ENCODE data around the gene TMEM236.
"Not testable (repeated sequence)": the region's sequence is repeated elsewhere in the genome, so short reads cannot be mapped to it uniquely, and the experiment has no call there.

Gene TMEM236

DNA sequence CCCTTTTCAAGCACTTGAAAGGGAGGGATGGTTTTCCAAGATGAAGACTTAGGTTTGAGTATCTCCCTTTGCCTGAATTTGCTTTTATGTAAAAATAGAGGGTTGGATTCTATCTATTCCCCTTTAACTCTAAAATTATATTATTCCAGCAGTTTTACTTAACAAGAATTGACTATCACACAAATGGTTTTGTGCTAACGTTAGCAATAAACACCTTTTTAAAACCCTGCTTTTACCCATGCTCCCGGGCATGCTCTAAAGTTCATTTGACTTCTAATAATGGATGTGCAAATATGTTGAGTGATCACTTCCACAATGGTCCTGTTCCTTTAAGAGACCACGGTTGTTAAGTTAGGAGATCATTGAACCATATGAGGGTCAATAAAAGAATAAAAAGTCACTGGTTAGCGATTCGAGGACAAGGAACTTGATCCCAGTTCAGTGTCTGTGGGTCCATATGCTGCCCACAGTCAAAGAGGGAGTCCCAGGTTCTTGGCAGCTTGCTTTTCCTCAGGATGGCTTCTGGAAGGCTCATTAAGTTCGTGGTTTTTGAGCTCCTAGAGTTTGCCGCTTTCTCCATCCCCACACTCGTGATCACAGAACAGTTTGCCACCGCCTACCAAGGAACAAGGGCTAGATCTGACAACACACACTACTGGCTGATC, at the start of gene TMEM236:
Gene TMEM236, plus strand, starts transcription at position 421 of the 665 bp plus-strand sequence. Its CDS starts 95 bp downstream, at position 516.
- DNase-seq (ENCODE audit: low read depth in 3 of 3), result no peak

- DNase-seq (ENCODE audit: low read depth in 3 of 3), result no peak
Measured at GRCh38 chr10:17703706-17704105, 48.3 kb upstream of the TMEM236 start.

DNA sequence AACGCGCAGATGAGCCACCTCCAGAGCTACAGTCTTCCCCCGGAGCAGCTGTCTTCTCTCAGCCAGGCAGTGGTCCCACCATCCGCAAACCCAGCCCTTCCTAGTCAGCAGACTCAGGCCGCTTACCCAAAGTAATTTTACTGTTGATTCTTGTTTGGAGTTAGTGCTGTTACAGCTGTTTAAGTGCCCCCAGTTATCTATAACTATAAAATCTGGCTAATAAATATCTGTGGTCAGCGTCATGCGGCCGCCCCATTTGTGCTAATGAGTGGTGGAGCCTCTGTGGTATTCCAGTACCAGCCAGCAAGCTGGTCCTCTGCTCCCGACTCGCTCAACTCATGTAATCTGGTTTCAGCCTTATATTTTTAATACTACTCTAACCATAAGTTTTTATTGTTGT, 43.2 kb upstream of the TMEM236 start:
- no peak for DNase-seq (ENCODE audit: low read depth in 3 of 3)

GRCh38 chr10:17709492-17709891, 42.5 kb upstream of the TMEM236 start:
- DNase-seq (ENCODE audit: low read depth in 3 of 3), result no peak

- DNase-seq (ENCODE audit: low read depth in 3 of 3), result no peak
Measured at GRCh38 chr10:17710181-17710580, 41.8 kb upstream of the TMEM236 start.

- no peak for DNase-seq (ENCODE audit: low read depth in 3 of 3)
Measured at GRCh38 chr10:17712053-17712452, 39.9 kb upstream of the TMEM236 start.

- no peak for DNase-seq (ENCODE audit: low read depth in 3 of 3)
Measured at GRCh38 chr10:17712717-17713471, 39.1 kb upstream of the TMEM236 start.

- no peak for DNase-seq (ENCODE audit: low read depth in 3 of 3)
Measured at GRCh38 chr10:17713758-17714157, 38.2 kb upstream of the TMEM236 start.

DNA sequence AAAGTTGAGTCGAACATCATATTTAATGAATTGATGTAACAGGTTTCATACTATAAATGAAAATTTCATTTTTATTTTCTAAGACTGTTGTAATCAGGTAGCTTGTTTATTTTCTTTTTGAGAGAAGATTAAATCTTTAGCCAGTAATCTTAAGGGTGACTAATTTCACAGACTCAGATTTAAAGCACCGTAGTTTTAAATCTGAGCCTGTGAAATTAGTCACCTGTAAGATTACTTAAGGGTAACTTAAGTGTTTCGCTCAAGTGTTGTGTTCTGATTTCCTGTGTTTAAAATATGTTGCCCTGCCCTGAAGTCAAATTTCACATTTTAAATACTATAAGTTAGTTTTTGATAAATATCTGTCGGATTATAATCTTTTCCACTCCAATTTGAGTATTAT, 35.8 kb upstream of the TMEM236 start:
- DNase-seq (ENCODE audit: low read depth in 3 of 3), result no peak

DNA sequence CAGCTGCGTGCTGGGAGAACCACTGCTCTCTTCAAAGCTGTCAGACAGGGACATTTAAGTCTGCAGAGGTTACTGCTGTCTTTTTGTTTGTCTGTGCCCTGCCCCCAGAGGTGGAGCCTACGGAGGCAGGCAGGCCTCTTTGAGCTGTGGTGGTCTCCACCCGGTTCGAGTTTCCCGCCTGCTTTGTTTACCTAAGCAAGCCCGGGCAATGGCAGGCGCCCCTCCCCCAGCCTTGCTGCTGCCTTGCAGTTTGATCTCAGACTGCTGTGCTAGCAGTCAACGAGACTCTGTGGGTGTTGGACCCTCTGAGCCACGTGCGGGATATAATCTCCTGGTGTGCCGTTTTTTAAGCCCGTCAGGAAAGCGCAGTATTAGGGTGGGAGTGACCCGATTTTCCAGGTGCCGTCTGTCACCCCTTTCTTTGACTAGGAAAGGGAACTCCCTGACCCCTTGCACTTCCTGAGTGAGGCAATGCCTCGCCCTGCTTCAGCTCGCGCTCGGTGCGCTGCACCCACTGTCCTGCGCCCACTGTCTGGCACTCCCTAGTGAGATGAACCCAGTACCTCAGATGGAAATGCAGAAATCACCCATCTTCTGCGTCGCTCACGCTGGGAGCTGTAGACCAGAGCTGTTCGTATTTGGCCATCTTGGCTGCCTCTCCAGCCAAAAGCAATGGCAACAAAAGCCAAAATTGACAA, 29.5 kb upstream of the TMEM236 start:
- not testable (repeated sequence) for DNase-seq (ENCODE audit: low read depth in 3 of 3)

GRCh38 chr10:17725703-17726102, 26.3 kb upstream of the TMEM236 start:
- DNase-seq (ENCODE audit: low read depth in 3 of 3), result no peak

DNA sequence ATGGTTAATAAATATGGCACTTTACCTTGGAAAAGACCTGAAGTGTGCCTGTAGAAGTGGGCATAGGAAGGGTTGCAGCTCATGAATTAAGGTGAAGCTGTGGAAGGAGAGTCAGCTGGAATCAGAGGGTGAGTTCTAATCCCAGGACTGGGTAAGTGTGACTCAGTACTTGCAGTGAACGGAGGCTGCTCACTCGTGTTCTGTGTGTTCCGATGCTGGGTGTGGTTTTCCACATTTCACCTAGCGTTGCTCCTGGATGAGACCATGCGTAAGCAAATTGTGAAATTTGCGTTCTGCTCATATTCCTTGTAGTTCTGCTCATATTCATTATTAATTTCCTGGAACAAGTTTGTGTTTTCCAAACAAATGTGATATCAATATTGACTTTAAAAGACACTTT, 22.4 kb upstream of the TMEM236 start:
- DNase-seq (ENCODE audit: low read depth in 3 of 3), result no peak

DNA sequence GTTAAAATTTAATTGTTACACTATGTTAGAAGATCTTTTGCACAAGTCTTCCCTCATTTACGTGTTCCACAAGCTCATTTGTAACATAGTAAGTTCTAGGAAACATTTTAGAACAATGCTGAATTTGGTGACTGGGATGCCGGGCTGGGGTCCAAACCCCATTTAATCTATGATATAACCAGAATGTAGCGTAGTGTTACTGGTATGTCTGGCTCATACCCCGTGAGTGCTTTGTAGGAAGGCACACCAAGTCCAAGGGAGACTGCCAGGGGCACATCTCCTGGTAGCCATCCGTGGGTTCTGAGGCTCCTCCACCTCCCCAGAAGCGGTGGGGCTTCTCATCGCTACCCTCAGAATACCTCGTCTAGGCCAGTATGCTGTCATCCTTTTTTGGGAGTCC, 21.3 kb upstream of the TMEM236 start:
- DNase-seq (ENCODE audit: low read depth in 3 of 3), result no peak

- DNase-seq (ENCODE audit: low read depth in 3 of 3), result no peak
Measured at GRCh38 chr10:17731331-17732020, 20.5 kb upstream of the TMEM236 start.

DNA sequence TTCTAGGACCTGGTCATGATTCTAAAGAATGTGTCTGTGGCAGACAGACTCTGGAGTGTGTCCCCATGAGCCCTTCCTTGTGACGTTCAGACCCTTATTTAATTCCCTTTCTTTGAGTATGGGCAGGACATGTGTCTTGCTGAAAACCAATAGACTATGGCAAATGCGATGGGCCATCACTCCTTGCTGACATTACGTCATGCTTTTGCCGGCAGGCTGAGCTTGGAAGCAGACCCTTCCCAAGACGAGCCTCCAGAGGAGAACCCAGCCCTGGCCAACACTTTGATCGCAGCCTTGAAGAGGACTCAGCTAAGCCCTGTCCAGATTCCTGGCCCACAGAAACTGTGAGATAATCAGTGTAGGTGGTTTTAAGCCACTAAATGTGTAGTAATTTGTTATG, 18.4 kb upstream of the TMEM236 start:
- DNase-seq (ENCODE audit: low read depth in 3 of 3), result no peak

GRCh38 chr10:17734432-17735080, 17.4 kb upstream of the TMEM236 start:
- DNase-seq (ENCODE audit: low read depth in 3 of 3), result no peak

DNA sequence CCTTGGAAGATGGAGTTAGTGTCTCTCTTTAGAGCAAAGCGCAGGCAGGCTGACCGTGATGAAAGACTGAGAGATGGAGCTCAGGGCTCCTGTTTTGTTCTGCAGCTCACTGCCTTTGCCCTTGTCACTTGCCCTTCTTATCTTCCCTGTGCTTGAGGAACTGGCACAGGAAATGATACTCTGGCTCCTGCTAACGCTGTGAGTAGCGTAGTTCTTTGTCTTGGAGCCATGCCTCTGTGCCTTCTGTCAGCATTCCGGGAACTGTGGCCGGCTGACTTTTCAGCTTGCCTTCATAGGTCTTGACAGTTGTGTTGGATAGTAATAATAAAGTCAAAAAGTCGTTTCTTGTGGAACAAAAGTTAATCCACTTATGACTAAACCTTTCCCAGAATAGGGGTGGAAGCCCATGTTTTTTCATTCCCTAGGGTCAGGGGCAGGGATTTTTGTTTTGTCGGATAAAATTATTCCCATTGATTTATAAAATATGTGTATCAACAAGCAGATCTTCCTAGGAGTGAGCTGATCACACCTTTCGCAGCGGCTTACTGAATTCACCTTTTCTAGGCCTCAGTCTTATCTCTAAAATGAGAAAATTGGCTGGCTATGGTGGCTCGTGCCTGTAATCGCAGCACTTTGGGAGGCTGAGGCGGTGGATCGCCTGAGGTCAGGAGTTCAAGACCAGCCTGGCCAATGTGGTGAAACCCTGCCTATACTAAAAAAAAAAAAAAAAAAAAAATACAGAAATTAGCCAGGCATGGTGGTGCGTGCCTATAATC, 16.6 kb upstream of the TMEM236 start:
- DNase-seq (ENCODE audit: low read depth in 3 of 3), result no peak

- no peak for DNase-seq (ENCODE audit: low read depth in 3 of 3)
Measured at GRCh38 chr10:17736223-17736622, 15.8 kb upstream of the TMEM236 start.

DNA sequence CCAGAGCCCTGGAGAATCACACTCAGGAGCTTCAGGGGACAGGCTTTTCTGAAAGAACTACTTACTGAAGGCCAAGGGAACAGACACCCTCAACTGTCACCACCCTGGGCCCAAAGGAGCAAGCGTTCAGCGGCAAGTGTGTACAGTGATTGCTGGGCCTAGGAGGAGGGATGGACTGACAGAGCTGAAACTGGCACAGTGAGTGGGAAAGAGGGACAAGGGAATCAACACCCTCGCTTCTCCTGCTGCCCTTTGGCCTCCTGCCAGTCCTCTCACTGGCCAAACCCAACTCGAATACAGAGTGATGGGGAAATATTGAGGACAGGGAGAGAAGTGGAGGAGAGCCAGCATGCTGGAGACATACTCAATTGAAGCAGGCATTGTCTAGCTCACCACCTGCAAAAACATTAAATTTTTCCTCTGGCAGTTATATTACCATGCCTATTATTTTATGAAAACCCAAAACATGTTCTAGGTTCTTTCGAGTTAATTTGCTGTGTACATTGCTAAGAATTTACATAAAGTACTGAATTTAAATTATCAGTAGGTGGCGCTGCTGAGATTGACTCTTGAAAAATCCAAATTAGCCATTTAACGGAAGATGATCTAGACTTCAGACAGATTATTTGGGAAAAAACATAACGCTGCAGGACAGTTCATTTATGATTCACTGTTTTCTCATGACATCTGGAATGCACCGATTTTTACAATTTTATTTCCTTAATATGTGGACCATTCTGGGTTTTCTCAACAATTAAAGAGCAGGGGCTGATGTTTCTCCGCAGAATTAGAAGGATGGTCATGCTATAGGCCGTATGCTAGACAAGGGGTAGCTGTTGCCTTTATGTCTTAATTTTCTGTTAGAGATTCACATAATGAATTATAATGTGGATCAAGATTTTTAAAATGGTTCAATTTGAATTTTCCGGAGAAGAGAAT, 14.7 kb upstream of the TMEM236 start:
- DNase-seq (ENCODE audit: low read depth in 3 of 3), result no peak

DNA sequence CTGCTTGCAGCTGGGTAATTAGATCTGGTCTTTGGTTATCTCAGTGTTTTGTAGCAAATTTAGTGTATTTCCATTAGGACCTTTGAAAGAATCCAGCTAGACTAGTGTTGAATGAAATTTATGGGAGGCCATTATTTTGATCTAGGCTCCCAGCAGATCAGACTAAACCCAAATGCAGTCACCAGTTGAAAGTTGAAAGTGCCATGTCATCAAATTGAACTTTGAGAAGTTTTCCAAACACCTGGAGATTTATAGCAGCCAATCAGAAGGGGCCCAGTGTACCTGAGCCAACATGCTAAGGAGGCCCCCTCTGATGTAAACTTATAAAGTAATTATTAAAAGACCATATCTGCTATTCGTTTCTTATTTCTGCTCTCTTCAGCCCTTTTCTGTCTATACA, 11.3 kb upstream of the TMEM236 start:
- DNase-seq (ENCODE audit: low read depth in 3 of 3), result no peak
